Naive B cell (primary cell): ENCODE results near the gene ADAMTS5. TPM values are rescaled to one million over a fixed set of nuclear protein-coding genes. Genes with fewer than 3 reads are reported as not detected.

Source experiments
- ATAC-seq, 2 donors: fragments of 150-1000 bp; cut with Tn5 transposase; 2 replicates each; pipeline ENCODE4 v1.10.0; 2021; ENCODE audit warnings: low read depth in 2 of 2, mild to moderate bottlenecking in 2 of 2, moderate library complexity in 2 of 2
- DNase-seq: peaks from one replicate; pipeline ENCODE4 v3.0.0; 2022
- H3K27ac Mint-ChIP-seq, 6 donors: one replicate each; pipeline ENCODE4 v1.8.0; 2020 to 2022; ENCODE audit warnings: mild to moderate bottlenecking in 6 of 6, mixed read lengths in 6 of 6, moderate library complexity in 5 of 6, inconsistent platforms in 2 of 6
- H3K27me3 Mint-ChIP-seq, 3 donors: one replicate each; pipeline ENCODE4 v1.8.0; 2021 to 2022; ENCODE audit warnings: mixed read lengths in 3 of 3, mild to moderate bottlenecking in 1 of 3
- H3K36me3 Mint-ChIP-seq, 2 donors: one replicate each; pipeline ENCODE4 v1.8.0; 2020 to 2022; ENCODE audit warnings: mixed read lengths in 2 of 2, inconsistent platforms in 1 of 2, mild to moderate bottlenecking in 1 of 2
- H3K4me1 Mint-ChIP-seq, 3 donors: one replicate each; pipeline ENCODE4 v1.8.0; 2020 to 2022; ENCODE audit warnings: mixed read lengths in 3 of 3, inconsistent platforms in 1 of 3, mild to moderate bottlenecking in 1 of 3, moderate library complexity in 1 of 3
- H3K4me3 Mint-ChIP-seq, 8 donors: one replicate each; pipeline ENCODE4 v1.8.0; 2020 to 2022; ENCODE audit warnings: mild to moderate bottlenecking in 8 of 8, mixed read lengths in 8 of 8, moderate library complexity in 8 of 8, inconsistent platforms in 2 of 8
- H3K9me3 Mint-ChIP-seq, 7 donors: one replicate each; pipeline ENCODE4 v1.8.0; 2020 to 2022; ENCODE audit warnings: mixed read lengths in 7 of 7, mild to moderate bottlenecking in 5 of 7, inconsistent platforms in 2 of 7, moderate library complexity in 1 of 7
- polyA plus RNA-seq, 6 donors: library from polyadenylated mRNA; unstranded; fragments of 300-500 nt; fragmentation: Illumina TruSeq; gene quantifications; one replicate each; pipeline ENCODE4 v1.2.3, GENCODE V29; 2021; ENCODE audit warnings: low read depth in 6 of 6

Gene ADAMTS5
- polyA plus RNA-seq, 6 donors from 2014 or later, result not detected

GRCh38 chr21:26900980-26901379 lies 65.9 kb downstream of the ADAMTS5 start:
- Mint-ChIP-seq H3K4me3 (peak overlapping the region in 1 of 8 donors; percentile 64), H3K4me1 (no peaks in the 10 kb centered on the region), H3K27ac (no peak overlapping the region), H3K27me3 (no peaks in the 10 kb centered on the region), H3K36me3 (no peaks in the 10 kb centered on the region), H3K9me3 (peaks cover 0 to 7% (median 3%) of the 10 kb centered on the region in 7 donors)
- DNase-seq (no peak), ATAC-seq (no peak)

GRCh38 chr21:26892151-26892550 lies 74.7 kb downstream of the ADAMTS5 start:
- Mint-ChIP-seq H3K27me3 (no peaks in the 10 kb centered on the region), H3K27ac (no peak overlapping the region), H3K4me1 (no peaks in the 10 kb centered on the region), H3K36me3 (no peaks in the 10 kb centered on the region), H3K9me3 (peaks cover 0 to 2% (median 0%) of the 10 kb centered on the region in 7 donors), H3K4me3 (no peak overlapping the region)
- ATAC-seq (no peak), DNase-seq (no peak)

- no peak for DNase-seq
- peaks cover 0 to 7% (median 0%) of the 10 kb centered on the region in 3 donors for H3K27me3 Mint-ChIP-seq
- no peaks in the 10 kb centered on the region for H3K36me3 Mint-ChIP-seq
- no peak overlapping the region for H3K4me3 Mint-ChIP-seq
- no peak overlapping the region for H3K27ac Mint-ChIP-seq
- H3K4me1 Mint-ChIP-seq, result no peaks in the 10 kb centered on the region
- no peak for ATAC-seq
- no peaks in the 10 kb centered on the region for H3K9me3 Mint-ChIP-seq
Measured at GRCh38 chr21:26888931-26889330, 78.0 kb downstream of the ADAMTS5 start.

GRCh38 chr21:26888256-26888655 lies 78.6 kb downstream of the ADAMTS5 start:
- ATAC-seq, result no peak
- H3K9me3 Mint-ChIP-seq, result no peaks in the 10 kb centered on the region
- no peaks in the 10 kb centered on the region for H3K36me3 Mint-ChIP-seq
- DNase-seq, result no peak
- no peaks in the 10 kb centered on the region for H3K4me1 Mint-ChIP-seq
- H3K27ac Mint-ChIP-seq, result no peak overlapping the region
- H3K4me3 Mint-ChIP-seq, result no peak overlapping the region
- H3K27me3 Mint-ChIP-seq, result peaks cover 0 to 7% (median 0%) of the 10 kb centered on the region in 3 donors

- H3K36me3 Mint-ChIP-seq, result no peaks in the 10 kb centered on the region
- no peak overlapping the region for H3K4me3 Mint-ChIP-seq
- H3K9me3 Mint-ChIP-seq, result no peaks in the 10 kb centered on the region
- ATAC-seq, result no peak
- DNase-seq, result no peak
- peaks cover 0 to 7% (median 0%) of the 10 kb centered on the region in 3 donors for H3K27me3 Mint-ChIP-seq
- H3K4me1 Mint-ChIP-seq, result no peaks in the 10 kb centered on the region
- H3K27ac Mint-ChIP-seq, result no peak overlapping the region
Measured at GRCh38 chr21:26887251-26887650, 79.6 kb downstream of the ADAMTS5 start.

- Mint-ChIP-seq H3K27me3 (peaks cover 0 to 7% (median 0%) of the 10 kb centered on the region in 3 donors), H3K4me1 (no peaks in the 10 kb centered on the region), H3K36me3 (no peaks in the 10 kb centered on the region), H3K27ac (no peak overlapping the region), H3K4me3 (no peak overlapping the region), H3K9me3 (no peaks in the 10 kb centered on the region)
- ATAC-seq (no peak), DNase-seq (no peak)
Measured at GRCh38 chr21:26884436-26884835, 82.5 kb downstream of the ADAMTS5 start.

- DNase-seq, result no peak
Measured at GRCh38 chr21:26883768-26884167, 83.1 kb downstream of the ADAMTS5 start.

GRCh38 chr21:26881504-26882228 lies 85.2 kb downstream of the ADAMTS5 start:
- no peak for DNase-seq
- Mint-ChIP-seq H3K4me3 (no peak overlapping the region), H3K4me1 (peaks cover 0 to 5% (median 0%) of the 10 kb centered on the region in 3 donors), H3K9me3 (no peaks in the 10 kb centered on the region), H3K27me3 (peaks cover 0 to 9% (median 0%) of the 10 kb centered on the region in 3 donors), H3K27ac (no peak overlapping the region), H3K36me3 (no peaks in the 10 kb centered on the region)
- ATAC-seq, result no peak

More at GRCh38 chr21:26883768-26884167, 83.1 kb downstream of the ADAMTS5 start:
- no peaks in the 10 kb centered on the region for H3K4me1 Mint-ChIP-seq
- H3K27ac Mint-ChIP-seq, result no peak overlapping the region
- H3K9me3 Mint-ChIP-seq, result no peaks in the 10 kb centered on the region
- no peak for ATAC-seq
- H3K4me3 Mint-ChIP-seq, result no peak overlapping the region
- H3K27me3 Mint-ChIP-seq, result peaks cover 0 to 9% (median 0%) of the 10 kb centered on the region in 3 donors
- H3K36me3 Mint-ChIP-seq, result no peaks in the 10 kb centered on the region

- H3K27me3 Mint-ChIP-seq, result peaks cover 0 to 3% (median 0%) of the 10 kb centered on the region in 3 donors
- H3K36me3 Mint-ChIP-seq, result no peaks in the 10 kb centered on the region
- peaks cover 0 to 5% (median 0%) of the 10 kb centered on the region in 3 donors for H3K4me1 Mint-ChIP-seq
- no peak for DNase-seq
- no peak for ATAC-seq
- H3K9me3 Mint-ChIP-seq, result no peaks in the 10 kb centered on the region
- no peak overlapping the region for H3K27ac Mint-ChIP-seq
- no peak overlapping the region for H3K4me3 Mint-ChIP-seq
Measured at GRCh38 chr21:26877018-26877417, 89.9 kb downstream of the ADAMTS5 start.

- Mint-ChIP-seq H3K9me3 (peaks cover 0 to 2% (median 0%) of the 10 kb centered on the region in 7 donors), H3K36me3 (no peaks in the 10 kb centered on the region), H3K4me3 (no peak overlapping the region), H3K4me1 (peaks cover 0 to 5% (median 0%) of the 10 kb centered on the region in 3 donors), H3K27me3 (peaks cover 0 to 7% (median 0%) of the 10 kb centered on the region in 3 donors), H3K27ac (no peak overlapping the region)
- ATAC-seq (no peak), DNase-seq (no peak)
Measured at GRCh38 chr21:26874347-26874746, 92.5 kb downstream of the ADAMTS5 start.

Other genes starting within 250 kb of the ADAMTS5 start
- gene ADAMTS1, start 121.7 kb downstream of the ADAMTS5 start, polyA plus RNA-seq, result not detected